ENCODE data around the gene RASSF8.

RASSF8 gene

GRCh38 chr12:26007566-26007965, 49.1 kb downstream of the RASSF8 start:
- Histone ChIP-seq H3K79me2 (ENCODE audit: low read length) (no peaks in the 10 kb centered on the region), H4K20me1 (ENCODE audit: insufficient read depth, low read length) (no peaks in the 10 kb centered on the region), H3K27me3 (ENCODE audit: low read depth, low read length) (no peaks in the 10 kb centered on the region), H3K9ac (ENCODE audit: low read length) (no peak overlapping the region), H3K9me3 (ENCODE audit: insufficient read depth, low read length) (no peaks in the 10 kb centered on the region), H3K4me2 (ENCODE audit: low read length) (no peak overlapping the region), H3K4me3 (ENCODE audit: low read length) (no peak overlapping the region), H3K36me3 (replicated peaks; ENCODE audit: low read depth, low read length) (peaks cover 2% of the 10 kb centered on the region), H3K4me1 (ENCODE audit: low read length) (peaks cover 4% of the 10 kb centered on the region; the same call in 1 of the 2 replicates), H2AFZ (ENCODE audit: low read depth, low read length) (no peak overlapping the region), H3K27ac (ENCODE audit: low read length) (no peak overlapping the region)
- TF ChIP-seq, protein P1, sequence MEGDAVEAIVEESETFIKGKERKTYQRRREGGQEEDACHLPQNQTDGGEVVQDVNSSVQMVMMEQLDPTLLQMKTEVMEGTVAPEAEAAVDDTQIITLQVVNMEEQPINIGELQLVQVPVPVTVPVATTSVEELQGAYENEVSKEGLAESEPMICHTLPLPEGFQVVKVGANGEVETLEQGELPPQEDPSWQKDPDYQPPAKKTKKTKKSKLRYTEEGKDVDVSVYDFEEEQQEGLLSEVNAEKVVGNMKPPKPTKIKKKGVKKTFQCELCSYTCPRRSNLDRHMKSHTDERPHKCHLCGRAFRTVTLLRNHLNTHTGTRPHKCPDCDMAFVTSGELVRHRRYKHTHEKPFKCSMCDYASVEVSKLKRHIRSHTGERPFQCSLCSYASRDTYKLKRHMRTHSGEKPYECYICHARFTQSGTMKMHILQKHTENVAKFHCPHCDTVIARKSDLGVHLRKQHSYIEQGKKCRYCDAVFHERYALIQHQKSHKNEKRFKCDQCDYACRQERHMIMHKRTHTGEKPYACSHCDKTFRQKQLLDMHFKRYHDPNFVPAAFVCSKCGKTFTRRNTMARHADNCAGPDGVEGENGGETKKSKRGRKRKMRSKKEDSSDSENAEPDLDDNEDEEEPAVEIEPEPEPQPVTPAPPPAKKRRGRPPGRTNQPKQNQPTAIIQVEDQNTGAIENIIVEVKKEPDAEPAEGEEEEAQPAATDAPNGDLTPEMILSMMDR (IDR thresholded peaks at IDR 0.05; ENCODE audit: low read depth, low read length), result no peak

- no peaks in the 10 kb centered on the region for H3K36me3 ChIP-seq (replicated peaks; ENCODE audit: low read depth, low read length)
- no peak overlapping the region for H3K4me2 ChIP-seq (ENCODE audit: low read length)
- no peak overlapping the region for H3K4me3 ChIP-seq (ENCODE audit: low read length)
- no peak overlapping the region for H2AFZ ChIP-seq (ENCODE audit: low read depth, low read length)
- H3K79me2 ChIP-seq (ENCODE audit: low read length), result no peaks in the 10 kb centered on the region
- H3K4me1 ChIP-seq (ENCODE audit: low read length), result peaks cover 4% of the 10 kb centered on the region; the same call in 1 of the 2 replicates
- H3K27ac ChIP-seq (ENCODE audit: low read length), result no peak overlapping the region
- no peaks in the 10 kb centered on the region for H3K27me3 ChIP-seq (ENCODE audit: low read depth, low read length)
- no peaks in the 10 kb centered on the region for H4K20me1 ChIP-seq (ENCODE audit: insufficient read depth, low read length)
- H3K9me3 ChIP-seq (ENCODE audit: insufficient read depth, low read length), result no peaks in the 10 kb centered on the region
- no peak for TF ChIP-seq EZH2phosphoT487 (IDR thresholded peaks at IDR 0.05; ENCODE audit: low read depth)
- TF ChIP-seq, protein P1 (IDR thresholded peaks at IDR 0.05; ENCODE audit: low read depth, low read length), result no peak
- no peak overlapping the region for H3K9ac ChIP-seq (ENCODE audit: low read length)
Measured at GRCh38 chr12:26009593-26009992, 51.1 kb downstream of the RASSF8 start.

DNA sequence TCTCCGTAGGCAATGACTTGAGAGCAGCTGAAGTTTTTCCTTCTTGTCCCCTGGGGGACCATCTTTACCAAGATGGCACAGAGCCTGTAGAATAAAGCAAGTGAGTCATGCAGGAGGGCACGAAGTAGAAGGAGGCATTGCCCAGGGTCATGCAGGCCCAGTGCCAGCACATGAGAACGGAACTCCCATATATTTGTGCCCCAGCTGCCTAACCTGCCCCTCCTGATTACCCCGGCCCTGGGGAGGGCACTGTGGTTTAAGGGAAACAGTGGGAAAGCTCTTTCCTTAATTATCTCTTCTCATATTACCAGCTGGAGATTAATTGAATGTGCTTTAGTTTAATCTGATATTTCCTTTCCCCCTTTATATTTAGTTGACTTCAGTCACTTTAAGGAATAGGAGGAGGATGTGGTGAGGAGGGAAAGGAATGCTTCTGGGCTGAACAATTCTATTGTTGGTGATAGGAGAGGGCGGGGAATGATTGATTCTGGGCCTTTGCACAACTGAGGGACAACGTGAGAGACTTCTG, 51.9 kb downstream of the RASSF8 start:
- no peaks in the 10 kb centered on the region for H4K20me1 ChIP-seq (ENCODE audit: insufficient read depth, low read length)
- H3K9me3 ChIP-seq (ENCODE audit: insufficient read depth, low read length), result no peaks in the 10 kb centered on the region
- no peak overlapping the region for H3K4me3 ChIP-seq (ENCODE audit: low read length)
- no peak overlapping the region for H3K27ac ChIP-seq (ENCODE audit: low read length)
- no peak overlapping the region for H2AFZ ChIP-seq (ENCODE audit: low read depth, low read length)
- H3K36me3 ChIP-seq (replicated peaks; ENCODE audit: low read depth, low read length), result no peaks in the 10 kb centered on the region
- H3K4me2 ChIP-seq (ENCODE audit: low read length), result no peak overlapping the region
- H3K27me3 ChIP-seq (ENCODE audit: low read depth, low read length), result no peaks in the 10 kb centered on the region
- no peaks in the 10 kb centered on the region for H3K4me1 ChIP-seq (ENCODE audit: low read length)
- no peak overlapping the region for H3K9ac ChIP-seq (ENCODE audit: low read length)
- no peaks in the 10 kb centered on the region for H3K79me2 ChIP-seq (ENCODE audit: low read length)
- TF ChIP-seq, protein P1 (IDR thresholded peaks at IDR 0.05; ENCODE audit: low read depth, low read length), result no peak
- TF ChIP-seq EZH2phosphoT487 (IDR thresholded peaks at IDR 0.05; ENCODE audit: low read depth), result no peak

DNA sequence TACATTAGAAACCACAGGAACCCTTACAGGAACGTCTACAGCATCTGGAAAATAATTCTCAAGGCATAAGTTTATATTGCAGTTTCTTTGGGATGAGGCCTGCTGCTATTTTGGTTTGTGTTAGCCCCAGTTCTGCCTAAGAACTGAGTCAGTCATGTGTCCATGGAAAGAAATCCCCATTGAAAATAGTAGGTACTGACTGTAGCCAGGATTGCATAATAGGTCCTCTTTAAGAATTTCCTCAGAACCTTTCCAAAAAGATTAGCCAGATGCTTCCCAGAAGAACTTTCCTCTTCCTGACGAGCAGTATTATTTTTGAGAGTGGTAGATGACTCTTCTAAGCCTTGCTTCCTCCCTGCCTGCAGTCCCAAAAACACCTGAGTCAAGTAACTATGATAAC, 52.6 kb downstream of the RASSF8 start:
- H3K27ac ChIP-seq (ENCODE audit: low read length), result no peak overlapping the region
- no peak overlapping the region for H3K9ac ChIP-seq (ENCODE audit: low read length)
- TF ChIP-seq, protein P1 (IDR thresholded peaks at IDR 0.05; ENCODE audit: low read depth, low read length), result no peak
- TF ChIP-seq EZH2phosphoT487 (IDR thresholded peaks at IDR 0.05; ENCODE audit: low read depth), result no peak
- H3K4me1 ChIP-seq (ENCODE audit: low read length), result no peaks in the 10 kb centered on the region
- no peak overlapping the region for H3K4me3 ChIP-seq (ENCODE audit: low read length)
- H3K79me2 ChIP-seq (ENCODE audit: low read length), result no peaks in the 10 kb centered on the region
- H3K9me3 ChIP-seq (ENCODE audit: insufficient read depth, low read length), result no peaks in the 10 kb centered on the region
- H3K36me3 ChIP-seq (replicated peaks; ENCODE audit: low read depth, low read length), result no peaks in the 10 kb centered on the region
- H3K27me3 ChIP-seq (ENCODE audit: low read depth, low read length), result no peaks in the 10 kb centered on the region
- H2AFZ ChIP-seq (ENCODE audit: low read depth, low read length), result no peak overlapping the region
- no peak overlapping the region for H3K4me2 ChIP-seq (ENCODE audit: low read length)
- no peaks in the 10 kb centered on the region for H4K20me1 ChIP-seq (ENCODE audit: insufficient read depth, low read length)
